ENCODE results near the gene C12orf76. TPM values are rescaled to one million over a fixed set of nuclear protein-coding genes. Genes with fewer than 3 reads are reported as not detected.

Gene C12orf76
- polyA plus RNA-seq, 1 donor (not counting 4 experiments of a cell fraction or from before 2014, with no cell fraction given): 7.3 TPM

DNA sequence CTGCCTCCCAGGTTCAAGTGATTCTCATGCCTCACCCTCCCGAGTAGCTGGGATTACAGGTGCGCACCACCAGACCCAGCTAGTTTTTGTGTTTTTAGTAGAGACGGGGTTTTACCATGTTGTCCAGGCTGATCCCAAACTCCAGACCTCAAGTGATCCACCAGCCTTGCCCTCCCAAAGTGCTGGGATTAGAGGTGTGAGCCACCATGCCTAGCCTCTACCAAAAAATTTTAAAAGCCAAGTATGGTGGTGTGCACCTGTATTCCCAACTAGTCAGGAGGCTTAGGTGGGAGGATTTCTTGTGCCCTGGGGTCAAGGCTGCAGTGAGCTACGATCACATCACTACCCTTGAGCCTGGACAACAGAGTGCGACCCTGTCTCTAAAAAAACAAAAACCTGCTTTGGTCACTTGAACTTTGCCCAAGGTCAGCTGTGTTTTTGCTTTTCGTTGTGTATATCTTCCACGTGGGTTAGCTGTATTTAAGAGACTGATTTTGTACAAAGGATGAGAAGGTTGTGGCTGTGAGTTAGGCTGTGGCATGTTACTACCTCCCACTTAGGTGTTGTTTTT is 12.7 kb downstream of the C12orf76 start:
- dilution Hi-C loops (cut with MboI; ENCODE audit: extremely low pct_ligation_motif_present, low sequenced_read_pairs): no loop called here
- peaks cover 2% of the 10 kb centered on the region for H4K20me1 ChIP-seq (ENCODE audit: control insufficient read depth, extremely low read depth, insufficient read depth, low read length)
- no peak for FAIRE-seq
- no peaks in the 10 kb centered on the region for H3K9me3 ChIP-seq (ENCODE audit: control insufficient read depth, low read depth, low read length)
- TF ChIP-seq, protein P1, sequence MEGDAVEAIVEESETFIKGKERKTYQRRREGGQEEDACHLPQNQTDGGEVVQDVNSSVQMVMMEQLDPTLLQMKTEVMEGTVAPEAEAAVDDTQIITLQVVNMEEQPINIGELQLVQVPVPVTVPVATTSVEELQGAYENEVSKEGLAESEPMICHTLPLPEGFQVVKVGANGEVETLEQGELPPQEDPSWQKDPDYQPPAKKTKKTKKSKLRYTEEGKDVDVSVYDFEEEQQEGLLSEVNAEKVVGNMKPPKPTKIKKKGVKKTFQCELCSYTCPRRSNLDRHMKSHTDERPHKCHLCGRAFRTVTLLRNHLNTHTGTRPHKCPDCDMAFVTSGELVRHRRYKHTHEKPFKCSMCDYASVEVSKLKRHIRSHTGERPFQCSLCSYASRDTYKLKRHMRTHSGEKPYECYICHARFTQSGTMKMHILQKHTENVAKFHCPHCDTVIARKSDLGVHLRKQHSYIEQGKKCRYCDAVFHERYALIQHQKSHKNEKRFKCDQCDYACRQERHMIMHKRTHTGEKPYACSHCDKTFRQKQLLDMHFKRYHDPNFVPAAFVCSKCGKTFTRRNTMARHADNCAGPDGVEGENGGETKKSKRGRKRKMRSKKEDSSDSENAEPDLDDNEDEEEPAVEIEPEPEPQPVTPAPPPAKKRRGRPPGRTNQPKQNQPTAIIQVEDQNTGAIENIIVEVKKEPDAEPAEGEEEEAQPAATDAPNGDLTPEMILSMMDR (optimal IDR thresholded peaks at IDR 0.05 in 1 of 3, IDR thresholded peaks at IDR 0.05 in 1 of 3, conservative IDR thresholded peaks at IDR 0.05 in 1 of 3; ENCODE audit: extremely low read depth in 1 of 3, insufficient read depth in 2 of 3, low read length in 3 of 3): no peak
- no peak for TF ChIP-seq EZH2 (IDR thresholded peaks at IDR 0.05; ENCODE audit: low read length)
- no peak overlapping the region for H3K27ac ChIP-seq (ENCODE audit: control insufficient read depth, insufficient read depth, low read length)
- H3K9me1 ChIP-seq (ENCODE audit: control insufficient read depth, extremely low read depth, insufficient read depth, low read length): no peaks in the 10 kb centered on the region
- H3K4me1 ChIP-seq (ENCODE audit: control insufficient read depth, extremely low read depth, insufficient read depth, low read length): peaks cover 14% of the 10 kb centered on the region
- H3K27me3 ChIP-seq (ENCODE audit: control insufficient read depth, extremely low read depth, insufficient read depth, low read length): no peaks in the 10 kb centered on the region
- no peak overlapping the region for H2AFZ ChIP-seq (ENCODE audit: control insufficient read depth, low read length)
- H3K79me2 ChIP-seq (ENCODE audit: control insufficient read depth, insufficient read depth, low read length): peaks cover 10% of the 10 kb centered on the region
- peaks cover 34 to 37% of the 10 kb centered on the region in 2 experiments for H3K36me3 ChIP-seq (ENCODE audit: control insufficient read depth in 2 of 2, extremely low read depth in 1 of 2, insufficient read depth in 2 of 2, low read length in 2 of 2)
- H3K9ac ChIP-seq (ENCODE audit: control insufficient read depth, extremely low read depth, insufficient read depth, low read length): no peak overlapping the region
- DNase-seq (ENCODE audit: low read depth, low spot score): no peak
- no peak overlapping the region for H3K4me3 ChIP-seq (ENCODE audit: control insufficient read depth in 2 of 3, extremely low read depth in 1 of 3, insufficient read depth in 2 of 3, low read depth in 1 of 3, low read length in 3 of 3)
- no peak overlapping the region for H3K4me2 ChIP-seq (ENCODE audit: control insufficient read depth, extremely low read depth, insufficient read depth, low read depth, low read length)

DNA sequence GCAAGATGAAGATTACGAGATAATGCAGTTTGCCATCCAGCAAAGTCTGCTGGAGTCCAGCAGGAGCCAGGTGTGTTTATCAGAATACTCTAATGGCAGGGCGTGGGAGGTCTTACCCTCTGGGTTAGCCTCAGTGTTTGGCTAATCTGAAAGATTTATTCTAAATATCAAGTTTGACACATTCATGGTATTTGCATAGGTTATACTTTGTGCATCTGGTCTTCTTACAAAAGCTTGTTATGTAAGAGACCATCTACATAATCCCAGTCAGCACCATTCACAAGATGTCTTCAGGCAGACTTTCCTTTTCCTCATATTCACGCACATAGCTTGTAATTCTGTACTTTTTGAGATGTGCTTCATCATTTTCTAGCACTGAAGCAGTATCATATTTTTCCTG is 14.4 kb downstream of the C12orf76 start:
- FAIRE-seq (no peak), DNase-seq (ENCODE audit: low read depth, low spot score) (no peak)
- H3K9me1 ChIP-seq (ENCODE audit: control insufficient read depth, extremely low read depth, insufficient read depth, low read length): no peaks in the 10 kb centered on the region
- H3K9me3 ChIP-seq (ENCODE audit: control insufficient read depth, low read depth, low read length): no peaks in the 10 kb centered on the region
- H3K36me3 ChIP-seq (ENCODE audit: control insufficient read depth in 2 of 2, extremely low read depth in 1 of 2, insufficient read depth in 2 of 2, low read length in 2 of 2): peaks cover 34 to 46% of the 10 kb centered on the region in 2 experiments
- no peak overlapping the region for H3K4me3 ChIP-seq (ENCODE audit: control insufficient read depth in 2 of 3, extremely low read depth in 1 of 3, insufficient read depth in 2 of 3, low read depth in 1 of 3, low read length in 3 of 3)
- H4K20me1 ChIP-seq (ENCODE audit: control insufficient read depth, extremely low read depth, insufficient read depth, low read length): no peaks in the 10 kb centered on the region
- no peak overlapping the region for H3K27ac ChIP-seq (ENCODE audit: control insufficient read depth, insufficient read depth, low read length)
- H2AFZ ChIP-seq (ENCODE audit: control insufficient read depth, low read length): no peak overlapping the region
- H3K4me1 ChIP-seq (ENCODE audit: control insufficient read depth, extremely low read depth, insufficient read depth, low read length): peaks cover 4% of the 10 kb centered on the region
- H3K9ac ChIP-seq (ENCODE audit: control insufficient read depth, extremely low read depth, insufficient read depth, low read length): no peak overlapping the region
- peaks cover 6% of the 10 kb centered on the region for H3K79me2 ChIP-seq (ENCODE audit: control insufficient read depth, insufficient read depth, low read length)
- H3K4me2 ChIP-seq (ENCODE audit: control insufficient read depth, extremely low read depth, insufficient read depth, low read depth, low read length): no peak overlapping the region
- H3K27me3 ChIP-seq (ENCODE audit: control insufficient read depth, extremely low read depth, insufficient read depth, low read length): no peaks in the 10 kb centered on the region
- dilution Hi-C loops (cut with MboI; ENCODE audit: extremely low pct_ligation_motif_present, low sequenced_read_pairs): no loop called here
- no peak for TF ChIP-seq EZH2 (IDR thresholded peaks at IDR 0.05; ENCODE audit: low read length)
- TF ChIP-seq, protein P1 (optimal IDR thresholded peaks at IDR 0.05 in 1 of 3, IDR thresholded peaks at IDR 0.05 in 1 of 3, conservative IDR thresholded peaks at IDR 0.05 in 1 of 3; ENCODE audit: extremely low read depth in 1 of 3, insufficient read depth in 2 of 3, low read length in 3 of 3): no peak

Measured in keratinocyte (primary cell).